ENCODE measurements around the gene CDKN2A.
A peak's percentile ranks its signal among the peaks of the same experiment; 100 is the strongest.

Gene CDKN2A

GRCh38 chr9:22005702-22006606 is 11.8 kb upstream of the CDKN2A start:
- no peak for DNase-seq

DNA sequence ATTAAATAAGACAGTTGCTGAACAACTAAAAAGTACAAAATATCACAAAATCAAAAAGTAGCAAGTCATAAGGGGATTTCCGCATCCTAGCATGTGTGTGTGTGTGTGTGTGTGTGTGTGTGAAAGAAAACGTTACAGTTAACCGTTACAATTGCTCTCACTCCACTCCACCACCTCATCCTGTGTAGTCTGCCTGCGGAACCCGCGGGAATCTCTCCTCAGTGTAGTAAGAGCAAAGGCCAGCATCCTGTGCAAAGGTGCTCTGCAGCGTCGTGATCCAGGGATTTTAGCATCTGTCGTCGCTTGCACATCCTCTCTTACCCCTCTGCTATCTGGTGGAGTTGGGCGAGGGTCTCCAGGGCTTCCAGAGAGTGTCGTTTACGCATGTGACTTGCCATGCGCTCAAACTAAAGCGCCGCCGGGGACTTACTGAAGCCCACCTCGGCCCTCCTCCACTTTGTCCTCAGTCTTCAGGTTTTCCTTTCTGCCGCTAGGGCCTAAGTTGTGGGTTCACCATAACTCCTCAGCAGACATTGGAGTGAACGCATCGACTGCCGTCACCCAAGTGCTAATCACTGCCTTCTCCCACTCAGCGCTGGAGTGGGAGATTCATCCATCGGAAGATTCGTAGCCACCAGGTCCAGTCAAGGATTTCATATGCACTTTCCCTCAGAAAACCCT is 11.0 kb upstream of the CDKN2A start:
- DNase-seq: no peak

DNA sequence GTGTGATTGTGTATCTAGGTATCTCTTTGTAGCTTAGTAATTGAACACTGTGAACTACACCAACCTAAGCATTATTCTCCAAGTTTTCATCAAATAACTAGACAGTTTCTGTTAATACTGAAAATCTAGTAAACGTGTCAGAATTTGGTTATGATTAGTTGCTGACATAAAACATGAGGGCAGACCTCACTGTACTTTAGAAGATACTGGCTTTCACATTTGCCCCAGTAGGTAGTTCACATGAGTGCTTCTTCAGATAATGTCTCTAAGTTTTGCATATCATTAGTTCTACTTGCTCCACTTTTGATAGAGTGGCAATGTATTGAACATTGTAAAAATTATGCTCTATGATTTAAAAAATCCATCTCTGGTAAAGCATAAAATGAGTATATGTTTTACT is 7.8 kb upstream of the CDKN2A start:
- no peak for DNase-seq

DNA sequence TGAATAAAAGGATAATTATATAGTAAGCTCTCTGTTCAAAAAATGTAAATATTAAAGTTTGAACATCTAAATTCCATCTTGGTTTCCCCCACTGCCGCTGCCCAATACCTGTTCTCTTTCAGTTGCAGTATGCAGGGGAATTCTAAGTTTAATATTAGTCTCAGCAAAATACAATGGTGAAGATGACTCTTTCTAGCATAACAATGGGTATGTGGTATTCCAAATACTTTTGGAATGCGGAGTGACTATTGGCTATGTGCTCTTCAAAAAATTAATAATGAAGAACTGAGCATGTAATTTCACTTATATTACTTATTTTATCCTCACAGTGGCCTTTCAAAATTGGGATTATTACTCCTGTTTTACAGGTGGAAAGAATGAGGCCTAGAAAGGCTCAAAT is 3.8 kb upstream of the CDKN2A start:
- DNase-seq: no peak

- no peak for DNase-seq
Observed at GRCh38 chr9:21997480-21997879, 3.3 kb upstream of the CDKN2A start.

DNA sequence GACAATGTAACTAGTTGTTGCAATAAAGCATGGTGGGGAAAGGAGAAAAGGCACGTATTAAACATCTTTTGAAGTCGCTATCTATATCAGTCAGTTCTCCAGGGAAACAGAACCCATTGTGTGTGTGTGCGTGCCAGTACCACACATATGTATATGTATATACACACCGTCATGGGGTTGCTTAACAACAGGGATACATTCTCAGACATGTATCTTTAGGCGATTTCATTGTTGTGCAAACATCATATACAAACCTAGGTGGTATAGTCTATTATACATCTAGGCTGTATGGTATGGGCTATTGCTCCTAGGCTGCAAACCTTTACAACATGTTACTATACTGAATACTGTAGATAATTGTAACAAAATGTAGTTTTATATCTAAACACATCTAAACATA is 2.7 kb upstream of the CDKN2A start:
- no peak for DNase-seq

- no peak for DNase-seq
Observed at GRCh38 chr9:21996438-21996837, 2.2 kb upstream of the CDKN2A start.

GRCh38 chr9:21995666-21996398 is 1.6 kb upstream of the CDKN2A start:
- no peak for DNase-seq

GRCh38 chr9:21995006-21995665 is 944 bp upstream of the CDKN2A start:
- DNase-seq: no peak

GRCh38 chr9:21994556-21995005 is 389 bp upstream of the CDKN2A start, which contains the start of gene CDKN2B-AS1:
Gene CDKN2B-AS1 (plus strand): TSS chr9:21994791.
- DNase-seq: peak; percentile 74

DNA sequence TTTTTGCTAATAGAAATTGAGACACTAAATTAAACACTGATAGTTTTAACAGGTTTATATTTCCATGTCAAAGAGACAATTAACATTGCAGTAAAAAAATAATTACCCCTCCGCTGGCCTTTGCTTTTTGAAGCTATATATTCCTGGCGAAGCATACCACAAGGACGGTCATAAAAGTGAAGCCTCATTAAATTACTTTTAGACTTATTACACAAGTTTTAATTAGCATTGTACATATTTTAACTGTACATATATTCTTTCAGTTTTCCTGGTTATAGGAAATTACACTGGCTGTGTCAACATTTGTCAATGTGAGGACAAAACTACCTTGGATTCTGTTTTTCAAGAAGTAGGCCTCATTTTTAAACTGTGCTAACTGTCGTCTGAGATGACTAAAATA is 1.2 kb downstream of the CDKN2A start:
- DNase-seq: no peak

GRCh38 chr9:21991072-21991959 is 2.9 kb downstream of the CDKN2A start:
- DNase-seq: no peak

GRCh38 chr9:21989440-21990189 is 4.6 kb downstream of the CDKN2A start:
- DNase-seq: no peak

GRCh38 chr9:21988056-21988990 is 5.9 kb downstream of the CDKN2A start:
- DNase-seq: no peak

DNA sequence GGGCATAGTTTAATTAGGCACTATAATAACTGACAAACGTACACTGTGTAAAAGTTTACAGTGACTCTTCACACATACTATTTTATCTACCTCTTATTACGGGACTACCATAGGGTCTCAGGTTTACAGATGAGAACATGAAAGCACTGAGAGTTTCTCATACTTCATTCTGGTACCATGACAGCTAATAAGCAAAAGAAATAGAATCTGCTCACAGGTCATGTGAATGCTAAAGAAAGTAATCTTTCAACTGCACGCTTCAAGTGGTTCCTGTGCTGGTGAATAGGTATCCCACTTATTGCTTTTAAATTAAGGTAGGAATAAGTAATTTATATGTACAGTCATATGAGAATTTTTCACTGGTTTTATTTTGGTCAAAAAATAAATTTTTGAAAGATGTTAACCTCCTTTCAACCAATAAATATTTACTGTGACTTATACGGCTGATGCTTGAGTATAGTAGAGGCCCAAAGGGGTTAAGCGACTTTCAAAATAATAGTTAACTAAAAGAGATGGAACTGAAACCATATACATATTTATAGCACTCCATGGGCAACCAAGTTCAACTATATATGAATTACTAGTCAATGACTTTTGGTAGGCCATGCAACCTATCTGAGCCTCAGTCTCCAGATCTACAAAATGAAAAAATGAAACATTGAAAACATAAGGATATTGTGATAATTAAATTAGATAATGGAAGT is 8.1 kb downstream of the CDKN2A start:
- DNase-seq: no peak

DNA sequence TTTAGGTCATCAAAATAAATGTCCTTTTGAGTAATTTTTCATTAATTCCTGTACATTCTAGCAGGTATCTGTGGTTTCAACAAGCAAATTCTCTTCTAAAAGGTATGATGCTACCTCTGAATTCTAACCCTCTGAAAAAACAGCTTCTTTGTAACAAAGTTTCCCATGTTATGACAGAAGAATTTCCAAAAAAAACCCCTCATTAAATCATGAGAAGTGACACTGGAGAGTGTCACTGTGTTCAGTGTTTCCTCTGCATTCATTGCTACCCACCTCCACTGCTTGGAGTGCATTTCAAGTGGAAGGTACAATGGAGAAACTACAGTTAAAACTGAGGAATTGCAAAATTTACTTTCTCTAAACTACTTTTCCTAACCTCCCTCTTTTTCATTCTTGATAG is 10.1 kb downstream of the CDKN2A start:
- DNase-seq: no peak

DNA sequence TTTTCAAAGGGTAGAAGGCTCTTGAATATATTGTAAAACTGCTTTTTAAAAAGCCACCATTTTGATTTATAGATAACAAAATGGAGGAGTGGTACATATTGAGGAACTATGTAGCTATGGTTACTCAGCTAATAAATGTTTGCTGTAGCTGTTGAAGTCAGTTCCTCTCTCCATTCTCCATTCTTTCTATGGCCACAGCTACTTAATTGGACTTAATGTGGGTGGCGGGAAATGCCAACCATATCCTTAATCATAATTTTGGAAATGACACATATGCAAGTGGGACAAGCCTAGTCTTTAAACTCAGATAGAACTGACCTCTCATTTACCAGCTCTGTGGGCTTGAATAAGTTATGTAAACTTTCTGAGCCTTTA is 10.6 kb downstream of the CDKN2A start:
- no peak for DNase-seq

- DNase-seq: no peak
Observed at GRCh38 chr9:21982861-21983560, 11.2 kb downstream of the CDKN2A start.

DNA sequence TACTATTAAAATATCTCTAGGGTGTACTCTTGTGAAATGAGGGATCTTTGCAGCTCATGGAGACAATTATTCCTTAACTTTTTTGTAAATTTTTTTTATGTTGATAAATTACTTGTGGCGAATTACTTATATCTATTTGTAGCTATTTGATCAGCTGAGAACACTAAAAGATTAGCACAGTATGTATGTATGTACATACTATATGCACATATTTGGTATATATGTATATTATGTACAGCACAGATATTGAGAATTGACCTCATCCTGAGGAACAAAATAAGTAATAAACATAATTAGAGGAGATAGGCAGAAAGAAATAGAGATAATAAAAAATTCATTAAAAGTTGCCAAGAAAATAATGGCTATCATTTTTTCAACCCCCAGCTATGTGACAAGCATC is 11.8 kb downstream of the CDKN2A start:
- DNase-seq: no peak
